Uterus (tissue), 2 donors: ENCODE data around the gene SESTD1.

Source experiments
- POLR2A ChIP-seq, 2 donors: fragments of 450-650 bp; IDR thresholded peaks; one replicate each; pipeline ENCODE4 v1.6.1; 2016; ENCODE audit warnings: antibody characterized with exemption in 2 of 2, mild to moderate bottlenecking in 1 of 2, moderate library complexity in 1 of 2
- TF ChIP-seq, protein P1 (sequence below), 4 experiments: fragments of 200-600 bp in 2 of 4; fragments of 450-650 bp in 2 of 4; sonication (generic) in 2 of 4; IDR thresholded peaks; one replicate each; pipeline ENCODE4 v1.5.1; 2016 to 2019; ENCODE audit warnings: antibody characterized with exemption in 4 of 4, mild to moderate bottlenecking in 2 of 4, moderate library complexity in 1 of 4

DNA sequence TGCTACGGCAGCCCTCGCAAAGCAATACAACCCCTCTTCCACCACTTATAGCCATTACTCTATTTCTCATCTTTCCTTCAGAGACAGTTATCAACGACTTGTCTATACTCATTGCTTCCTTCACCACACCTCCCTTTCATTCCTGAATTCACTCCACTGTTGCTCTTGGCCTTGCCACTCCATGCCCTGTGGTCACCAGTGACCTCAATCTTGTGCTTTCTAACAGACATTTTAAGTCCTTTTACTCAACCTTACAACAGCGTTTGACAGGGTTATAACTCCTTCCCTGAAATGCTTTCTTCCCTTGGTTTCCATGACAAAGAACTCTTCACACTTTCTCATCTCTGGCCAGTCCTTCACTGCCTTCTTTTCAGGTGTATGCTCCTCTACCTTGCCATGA, 124.1 kb downstream of the SESTD1 start:
- TF ChIP-seq, protein P1, sequence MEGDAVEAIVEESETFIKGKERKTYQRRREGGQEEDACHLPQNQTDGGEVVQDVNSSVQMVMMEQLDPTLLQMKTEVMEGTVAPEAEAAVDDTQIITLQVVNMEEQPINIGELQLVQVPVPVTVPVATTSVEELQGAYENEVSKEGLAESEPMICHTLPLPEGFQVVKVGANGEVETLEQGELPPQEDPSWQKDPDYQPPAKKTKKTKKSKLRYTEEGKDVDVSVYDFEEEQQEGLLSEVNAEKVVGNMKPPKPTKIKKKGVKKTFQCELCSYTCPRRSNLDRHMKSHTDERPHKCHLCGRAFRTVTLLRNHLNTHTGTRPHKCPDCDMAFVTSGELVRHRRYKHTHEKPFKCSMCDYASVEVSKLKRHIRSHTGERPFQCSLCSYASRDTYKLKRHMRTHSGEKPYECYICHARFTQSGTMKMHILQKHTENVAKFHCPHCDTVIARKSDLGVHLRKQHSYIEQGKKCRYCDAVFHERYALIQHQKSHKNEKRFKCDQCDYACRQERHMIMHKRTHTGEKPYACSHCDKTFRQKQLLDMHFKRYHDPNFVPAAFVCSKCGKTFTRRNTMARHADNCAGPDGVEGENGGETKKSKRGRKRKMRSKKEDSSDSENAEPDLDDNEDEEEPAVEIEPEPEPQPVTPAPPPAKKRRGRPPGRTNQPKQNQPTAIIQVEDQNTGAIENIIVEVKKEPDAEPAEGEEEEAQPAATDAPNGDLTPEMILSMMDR (IDR thresholded peaks at IDR 0.05): no peak
- no peak for TF ChIP-seq POLR2A (IDR thresholded peaks at IDR 0.05)
